SK-N-MC (cell line): Measurements from ENCODE around the gene MIGA1.
A peak's percentile ranks its signal among the peaks of the same experiment; 100 is the strongest.

Experiments
- EZH2 ChIP-seq: fragments of 200-600 bp; sonication (generic); IDR thresholded peaks from one replicate; pipeline ENCODE4 v1.6.1; 2017; ENCODE audit warnings: antibody characterized with exemption
- POLR2AphosphoS5 ChIP-seq: IDR thresholded peaks from 2 replicates; pipeline ENCODE4 v1.6.1; 2012; ENCODE audit warnings: mild to moderate bottlenecking, low read depth, low read length, borderline replicate concordance

DNA sequence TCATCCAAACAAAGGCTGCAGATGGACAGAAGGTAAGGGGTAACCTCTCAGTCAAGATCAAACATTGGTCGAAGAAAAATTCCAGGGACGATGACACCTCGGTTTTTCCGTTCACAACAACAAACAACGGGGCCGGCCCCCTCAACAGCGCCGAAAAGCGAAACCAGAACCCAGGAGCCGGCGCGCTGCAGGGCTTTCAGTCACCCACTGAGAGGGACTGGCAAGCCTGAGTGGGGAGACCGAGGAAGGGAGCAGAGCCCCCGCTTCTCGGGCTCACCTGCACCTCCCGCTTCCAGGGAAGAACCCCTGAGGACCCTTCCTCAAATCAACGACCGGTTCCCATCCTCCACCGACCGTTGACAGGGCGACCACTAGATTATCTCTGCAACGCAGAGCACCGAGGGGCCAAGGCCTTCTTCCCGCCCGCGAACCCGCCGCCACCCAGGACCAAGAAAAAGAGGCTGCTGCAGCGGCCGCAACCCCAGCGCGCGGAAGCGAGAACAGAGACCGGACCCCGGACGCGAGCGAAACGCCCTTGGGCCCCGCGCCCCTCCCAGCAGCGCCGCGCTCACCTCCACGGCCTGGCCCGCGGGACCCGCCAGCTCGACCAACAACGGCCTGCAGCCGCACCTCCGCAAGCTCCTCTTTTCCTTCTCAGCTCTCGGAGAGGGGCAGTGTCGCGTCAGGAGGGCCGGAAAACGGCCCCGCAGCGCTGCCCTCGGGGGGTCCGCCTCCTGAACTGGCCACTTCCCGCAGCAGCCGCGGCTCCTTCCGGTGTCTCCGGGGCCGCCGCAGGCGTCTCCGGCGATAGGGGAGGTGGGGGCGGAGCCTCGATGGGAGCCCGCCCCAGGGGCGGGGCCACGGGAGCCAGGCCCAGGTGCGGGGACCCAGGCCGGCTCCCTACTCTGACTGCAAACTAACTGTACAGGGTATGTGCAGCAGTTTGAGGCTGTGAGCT, 20.1 kb upstream of the MIGA1 start, which contains the start of gene USP33:
- TF ChIP-seq POLR2AphosphoS5 (peak; percentile 79), EZH2 (no peak)
